HG03025 (cell line): ENCODE results near the gene SLC39A13.

Experiments used
- ATAC-seq: cut with Tn5 transposase; IDR thresholded peaks from one replicate; pipeline ENCODE4 v1.9.1; 2021; ENCODE audit warnings: mild to moderate bottlenecking, moderate library complexity; ENCODE audit not compliant: unreplicated experiment, low FRiP score

The SLC39A13 gene

DNA sequence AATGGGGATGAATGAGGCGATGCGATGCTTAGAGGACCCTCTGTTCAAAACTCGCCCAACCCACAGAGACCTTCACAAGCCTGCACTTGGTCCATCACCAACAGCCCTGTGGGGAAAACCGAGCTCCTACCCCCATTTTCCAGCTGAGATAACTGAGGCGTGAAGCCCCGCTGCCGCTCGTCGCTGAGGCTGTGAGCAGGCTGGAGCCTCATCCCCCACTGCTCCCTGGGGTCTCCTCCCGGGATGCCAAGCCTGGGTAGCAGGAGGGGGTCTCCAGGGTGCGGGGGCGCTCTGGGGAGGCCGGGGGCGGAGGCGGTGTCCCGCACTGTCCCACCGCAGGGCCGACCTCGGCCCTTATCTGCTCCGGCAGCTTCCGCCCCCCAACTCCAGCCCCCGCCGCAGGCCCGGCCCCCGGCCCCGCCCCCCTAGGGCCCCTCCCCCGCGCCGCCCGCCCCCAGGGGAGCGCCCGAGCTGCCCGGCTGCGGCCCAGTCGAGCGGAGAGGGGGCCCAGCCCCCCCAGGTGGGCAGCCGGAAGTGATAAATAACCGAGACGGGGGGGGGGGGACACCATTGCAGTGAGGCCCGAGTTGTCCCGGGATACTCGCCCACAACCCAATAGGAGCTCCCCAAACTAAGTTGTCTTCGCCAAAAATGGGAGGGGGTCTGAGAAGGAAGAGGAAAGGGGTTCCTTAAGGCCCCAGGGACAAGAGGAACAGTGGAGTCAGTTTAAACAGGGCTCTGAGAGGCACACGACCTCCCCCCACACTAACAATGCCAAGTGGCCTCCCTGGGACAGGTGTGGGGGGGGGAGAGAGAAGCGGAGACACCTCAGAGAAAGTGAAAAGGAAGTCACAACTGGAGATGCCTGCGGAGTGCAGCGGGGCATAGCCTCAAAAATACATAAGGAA lies 8.3 kb upstream of the SLC39A13 start:
- peak; percentile 30 for ATAC-seq

DNA sequence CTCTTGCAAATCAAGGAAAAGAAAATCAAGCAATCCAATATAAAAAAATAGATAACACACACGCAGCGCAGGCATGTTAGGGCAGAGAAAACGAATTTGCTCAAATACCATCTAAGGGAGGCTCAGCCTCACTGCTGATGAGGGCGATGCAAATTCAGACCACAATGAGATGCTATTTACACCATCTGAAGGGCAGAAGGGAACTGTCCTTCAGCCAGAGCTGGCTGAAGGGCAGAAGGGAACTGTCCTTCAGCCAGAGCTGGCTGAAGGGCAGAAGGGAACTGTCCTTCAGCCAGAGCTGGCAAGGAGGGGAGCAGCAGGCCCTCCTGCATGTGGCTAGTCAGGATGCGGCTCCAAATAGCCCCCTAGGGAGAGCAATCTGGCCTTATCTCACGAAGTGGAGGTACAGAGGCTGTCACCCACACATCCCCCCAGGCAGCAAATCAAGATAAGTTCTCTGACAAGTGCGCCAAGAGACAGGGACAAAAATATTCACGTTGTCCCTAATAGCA lies 7.6 kb upstream of the SLC39A13 start:
- peak; percentile 50 for ATAC-seq

DNA sequence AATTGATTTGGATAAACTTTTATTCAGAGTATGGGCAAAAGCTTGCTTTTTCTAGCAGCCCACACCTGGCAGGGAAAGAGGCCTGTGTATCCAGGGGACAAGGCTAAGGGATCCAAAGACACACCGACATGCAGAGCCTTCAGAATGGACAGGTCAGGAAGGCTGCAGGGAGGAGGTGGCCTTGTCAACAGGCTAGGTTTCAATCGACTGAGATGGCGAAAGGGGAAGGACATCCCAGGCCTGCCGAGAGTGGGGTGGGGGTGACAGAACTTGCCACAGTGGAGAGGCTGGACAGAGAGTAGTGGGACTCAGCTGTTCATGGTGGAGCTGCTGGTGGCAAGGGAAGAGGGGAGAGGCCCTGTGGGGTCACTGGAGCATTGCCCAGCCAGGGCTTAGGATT lies 5.3 kb upstream of the SLC39A13 start:
- no peak for ATAC-seq

- ATAC-seq, result no peak
Observed at GRCh38 chr11:47403571-47403970, 4.8 kb upstream of the SLC39A13 start.

GRCh38 chr11:47406896-47407745 lies 1.3 kb upstream of the SLC39A13 start:
- no peak for ATAC-seq

DNA sequence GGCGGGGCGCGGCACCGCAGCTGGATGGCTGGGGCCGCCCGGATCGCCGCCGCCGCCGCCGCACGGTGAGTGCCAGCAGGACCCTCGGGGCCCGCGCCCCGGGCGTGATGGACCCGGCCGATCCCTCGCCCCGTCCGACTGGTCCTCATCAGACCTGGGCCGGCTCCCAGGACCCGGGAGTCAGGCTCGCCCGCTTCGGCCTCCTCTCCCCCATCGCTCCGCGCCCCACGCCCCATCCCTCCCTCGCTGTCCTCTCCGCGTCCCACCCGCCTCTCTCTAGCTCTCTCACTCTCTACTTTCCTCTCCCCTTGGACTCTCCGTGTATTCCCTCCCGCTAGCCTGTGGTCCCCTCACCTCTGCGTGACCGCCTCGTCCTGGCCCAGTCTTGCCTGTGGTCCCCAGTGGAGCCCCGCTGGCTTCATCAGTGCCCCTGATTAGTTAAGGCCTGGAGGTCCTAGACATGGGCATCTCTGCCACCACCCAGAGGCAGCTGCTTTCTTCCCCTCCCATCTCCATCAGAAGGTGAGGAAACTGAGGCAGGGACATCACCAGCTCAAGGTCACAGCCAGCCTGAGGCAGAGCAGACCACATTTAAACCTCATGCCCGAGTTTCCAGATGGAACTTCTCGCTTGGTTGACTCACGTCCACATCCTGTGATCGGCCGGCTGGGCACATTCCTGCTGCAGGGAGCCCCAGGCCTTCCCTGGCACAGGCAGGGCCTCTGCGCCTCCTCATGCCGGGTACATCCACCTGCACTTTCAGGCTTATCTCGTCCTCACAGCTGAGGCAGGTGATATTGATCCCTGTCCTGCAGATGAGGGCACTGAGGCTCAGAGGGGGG lies 429 bp downstream of the SLC39A13 start:
- no peak for ATAC-seq

DNA sequence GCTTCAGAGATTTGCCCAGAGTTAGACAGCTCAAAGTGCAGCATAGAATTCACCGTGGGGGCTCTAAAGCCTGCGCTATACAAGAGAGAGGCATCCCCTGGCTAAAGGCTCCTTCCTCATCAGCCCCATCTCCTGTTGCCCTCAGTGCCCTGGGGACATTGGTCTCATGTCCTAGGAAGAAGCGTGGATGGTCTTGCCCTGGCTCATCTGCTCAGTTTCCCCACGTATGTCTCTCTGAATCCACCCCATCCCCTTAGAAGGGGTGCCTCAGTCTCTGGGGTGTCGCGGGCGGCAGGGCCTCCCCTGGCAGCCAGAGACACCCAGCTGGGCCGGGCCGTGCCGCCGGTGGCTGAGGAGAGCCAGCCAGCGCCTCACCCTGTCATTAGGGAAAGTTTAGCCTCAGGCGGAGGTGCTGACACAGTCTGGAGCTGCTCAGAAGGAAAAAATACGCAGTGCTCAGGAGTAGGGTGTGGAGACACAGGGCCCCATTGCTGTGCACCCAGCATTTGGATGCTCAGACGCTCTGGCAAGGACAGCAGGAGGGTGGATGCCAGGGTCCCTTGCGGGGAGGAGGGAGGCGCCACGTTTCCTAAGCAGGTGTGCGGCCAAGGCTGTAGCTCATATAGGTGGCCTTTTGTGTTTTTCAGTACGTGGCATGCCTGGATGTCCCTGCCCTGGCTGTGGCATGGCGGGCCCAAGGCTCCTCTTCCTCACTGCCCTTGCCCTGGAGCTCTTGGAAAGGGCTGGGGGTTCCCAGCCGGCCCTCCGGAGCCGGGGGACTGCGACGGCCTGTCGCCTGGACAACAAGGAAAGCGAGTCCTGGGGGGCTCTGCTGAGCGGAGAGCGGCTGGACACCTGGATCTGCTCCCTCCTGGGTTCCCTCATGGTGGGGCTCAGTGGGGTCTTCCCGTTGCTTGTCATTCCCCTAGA lies 1.3 kb downstream of the SLC39A13 start:
- ATAC-seq, result no peak

DNA sequence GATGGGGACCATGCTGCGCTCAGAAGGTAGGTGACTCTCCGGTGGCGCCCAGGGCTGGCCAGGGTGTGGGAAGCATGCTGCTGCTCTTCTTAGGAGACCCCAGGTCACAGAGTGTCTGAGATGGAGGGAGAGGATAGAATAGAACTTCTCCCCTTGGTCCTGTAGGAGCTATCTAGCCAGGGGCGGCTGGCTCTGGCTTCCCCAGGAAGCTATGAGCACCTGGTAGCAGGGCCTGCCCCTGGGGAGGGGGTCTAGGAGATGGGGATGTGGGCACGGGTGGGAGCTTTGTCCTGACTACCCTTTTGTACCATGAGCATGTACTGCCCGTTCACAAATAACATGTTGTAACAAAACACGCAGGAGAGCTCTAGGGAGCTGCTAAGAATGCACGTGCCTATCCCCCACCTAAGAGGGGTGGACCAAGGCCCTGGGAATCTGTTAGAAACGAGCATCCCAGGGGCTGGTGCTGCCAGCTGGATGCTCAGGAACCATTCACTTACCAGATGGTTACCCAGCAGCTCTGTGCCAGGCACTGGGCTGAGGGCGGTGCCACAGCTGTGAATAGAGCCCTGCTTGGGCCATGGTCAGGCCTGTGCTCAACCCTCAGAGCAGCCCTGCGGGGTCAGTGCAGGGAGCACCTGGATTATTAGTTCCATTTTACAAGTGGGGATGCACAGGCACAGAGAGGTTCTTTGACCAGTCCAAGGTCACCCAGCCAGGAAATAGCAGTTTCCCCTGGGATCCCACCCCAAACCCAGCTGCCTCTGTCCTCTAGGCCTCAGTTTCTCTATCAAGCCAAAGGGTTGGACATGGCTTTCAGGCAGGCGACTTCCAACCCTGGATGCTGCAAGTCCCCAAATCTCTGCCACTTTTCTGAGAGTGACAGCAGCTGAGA lies 2.2 kb downstream of the SLC39A13 start:
- ATAC-seq, result no peak

- ATAC-seq, result no peak
Observed at GRCh38 chr11:47411884-47412746, 3.7 kb downstream of the SLC39A13 start.

DNA sequence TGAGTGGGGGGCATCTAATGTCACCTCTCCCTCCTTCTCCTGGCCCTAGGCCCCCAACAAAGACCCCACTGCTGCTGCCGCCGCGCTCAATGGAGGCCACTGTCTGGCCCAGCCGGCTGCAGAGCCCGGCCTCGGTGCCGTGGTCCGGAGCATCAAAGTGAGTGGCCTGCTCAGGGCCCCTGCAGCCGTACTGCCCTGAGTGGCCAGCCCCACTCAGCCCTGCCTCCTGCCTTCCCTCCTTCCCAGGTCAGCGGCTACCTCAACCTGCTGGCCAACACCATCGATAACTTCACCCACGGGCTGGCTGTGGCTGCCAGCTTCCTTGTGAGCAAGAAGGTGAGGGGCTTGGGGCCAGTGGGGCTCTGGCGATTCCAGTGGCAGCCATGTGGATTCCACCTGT lies 5.0 kb downstream of the SLC39A13 start:
- no peak for ATAC-seq

- ATAC-seq, result no peak
Observed at GRCh38 chr11:47413908-47414684, 5.7 kb downstream of the SLC39A13 start.

DNA sequence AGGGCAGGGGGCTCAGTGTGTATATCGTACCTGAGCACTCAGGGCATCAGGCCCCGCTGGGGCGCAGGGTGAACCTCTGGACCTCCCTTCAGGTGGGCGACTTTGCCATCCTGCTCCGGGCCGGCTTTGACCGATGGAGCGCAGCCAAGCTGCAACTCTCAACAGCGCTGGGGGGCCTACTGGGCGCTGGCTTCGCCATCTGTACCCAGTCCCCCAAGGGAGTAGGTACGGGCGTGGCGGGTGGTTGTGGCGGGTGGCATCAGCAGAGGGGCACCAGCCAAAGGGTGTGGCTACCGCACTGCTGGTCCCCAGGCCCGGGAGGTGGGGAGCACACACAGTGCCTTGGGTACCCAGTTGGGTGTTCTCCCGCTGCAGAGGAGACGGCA lies 6.3 kb downstream of the SLC39A13 start:
- ATAC-seq, result no peak

- no peak for ATAC-seq
Observed at GRCh38 chr11:47415091-47415854, 6.9 kb downstream of the SLC39A13 start.

DNA sequence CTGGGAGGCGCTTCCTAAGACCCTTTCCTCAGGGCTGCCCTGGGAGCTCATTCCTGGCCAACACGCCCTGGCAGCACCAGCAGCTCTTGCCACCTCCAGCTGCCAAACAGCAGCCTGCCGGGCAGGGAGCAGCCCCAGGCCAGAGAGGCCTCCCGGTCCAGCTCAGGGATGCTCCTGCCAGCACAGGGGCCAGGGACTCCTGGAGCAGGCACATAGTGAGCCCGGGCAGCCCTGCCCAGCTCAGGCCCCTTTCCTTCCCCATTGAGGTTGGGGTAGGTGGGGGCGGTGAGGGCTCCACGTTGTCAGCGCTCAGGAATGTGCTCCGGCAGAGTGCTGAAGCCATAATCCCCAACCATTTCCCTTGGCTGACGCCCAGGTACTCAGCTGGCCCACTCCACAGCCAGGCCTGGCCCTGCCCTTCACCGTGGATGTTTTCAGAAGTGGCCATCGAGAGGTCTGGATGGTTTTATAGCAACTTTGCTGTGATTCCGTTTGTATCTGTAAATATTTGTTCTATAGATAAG lies 7.6 kb downstream of the SLC39A13 start:
- ATAC-seq, result no peak

DNA sequence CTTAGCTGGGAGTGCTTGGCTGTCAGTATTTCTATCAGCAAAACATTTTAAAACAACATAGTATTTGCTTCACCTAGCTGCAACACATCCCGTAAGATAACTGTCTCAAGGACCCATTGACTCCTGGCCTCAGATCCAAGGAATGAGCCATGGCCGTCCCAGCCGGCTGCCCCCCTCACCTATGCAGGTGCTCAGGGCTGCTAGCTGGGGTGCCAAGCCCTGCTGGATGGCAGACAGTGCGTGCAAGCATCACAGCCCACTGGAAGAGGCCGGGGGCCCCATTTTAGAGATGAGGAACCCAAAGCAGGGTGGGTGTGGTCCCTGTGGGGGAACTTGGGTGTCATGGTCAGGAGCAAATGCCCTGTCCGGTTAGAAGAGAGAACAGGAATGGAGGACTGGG lies 9.3 kb downstream of the SLC39A13 start:
- ATAC-seq, result no peak
